CD4-positive, alpha-beta T cell treated with Interleukin-10 for 1 hour (primary cell): Measurements from ENCODE around the gene CDHR2.
"Not testable (repeated sequence)": the region's sequence is repeated elsewhere in the genome, so short reads cannot be mapped to it uniquely, and the experiment has no call there.

Experiments used
- DNase-seq: peaks from one replicate; pipeline ENCODE4 v3.0.0-alpha.2; 2020

Gene CDHR2

DNA sequence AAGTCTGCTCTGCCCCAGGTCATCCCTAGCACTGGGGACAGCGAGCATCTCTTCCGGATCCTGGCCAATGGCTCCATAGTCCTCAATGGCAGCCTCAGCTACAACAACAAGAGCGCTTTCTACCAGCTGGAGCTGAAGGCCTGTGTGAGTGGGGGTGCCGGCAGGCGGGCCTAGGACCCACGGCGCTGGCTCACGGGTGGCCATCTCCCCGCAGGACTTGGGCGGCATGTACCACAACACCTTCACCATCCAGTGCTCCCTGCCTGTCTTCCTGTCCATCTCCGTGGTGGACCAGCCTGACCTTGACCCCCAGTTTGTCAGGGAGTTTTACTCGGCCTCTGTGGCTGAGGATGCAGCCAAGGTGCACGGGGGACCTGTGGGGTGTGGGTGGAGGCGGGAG is 25.9 kb downstream of the CDHR2 start:
- no peak for DNase-seq

DNA sequence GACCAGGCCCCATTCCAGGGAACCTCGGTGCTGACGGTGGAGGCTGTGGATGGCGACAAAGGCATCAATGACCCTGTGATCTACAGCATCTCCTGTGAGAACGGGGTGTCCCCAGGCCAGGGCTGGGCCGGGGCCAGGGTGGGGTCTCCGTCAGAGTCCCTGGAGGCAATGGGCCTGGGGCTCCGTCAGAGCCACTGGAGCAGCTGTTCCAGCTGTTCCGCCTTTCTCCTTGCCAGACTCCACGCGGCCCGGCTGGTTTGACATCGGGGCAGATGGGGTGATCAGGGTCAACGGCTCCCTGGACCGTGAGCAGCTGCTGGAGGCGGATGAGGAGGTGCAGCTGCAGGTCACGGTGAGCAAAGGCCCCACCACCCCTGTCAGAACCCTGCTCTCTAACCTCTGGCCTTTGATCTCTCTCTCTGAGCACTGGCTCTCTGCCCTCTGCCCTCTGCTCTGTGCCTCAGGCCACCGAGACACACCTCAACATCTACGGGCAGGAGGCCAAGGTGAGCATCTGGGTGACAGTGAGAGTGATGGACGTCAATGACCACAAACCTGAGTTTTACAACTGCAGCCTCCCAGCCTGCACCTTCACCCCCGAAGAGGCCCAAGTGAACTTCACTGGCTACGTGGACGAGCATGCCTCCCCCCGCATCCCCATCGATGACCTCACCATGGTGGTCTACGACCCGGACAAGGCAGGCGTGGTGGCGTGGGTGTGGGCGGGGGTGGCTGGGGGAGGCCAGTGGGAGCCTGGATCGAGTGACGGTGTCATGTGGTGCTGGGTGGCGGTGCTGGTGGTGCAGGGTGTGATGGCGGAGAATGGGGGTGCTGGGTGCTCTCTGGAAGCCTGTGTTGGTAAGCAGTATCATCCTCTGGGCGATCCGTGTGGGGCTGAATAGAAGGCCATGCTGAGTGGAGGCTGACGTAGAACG is 26.6 kb downstream of the CDHR2 start:
- no peak for DNase-seq

DNA sequence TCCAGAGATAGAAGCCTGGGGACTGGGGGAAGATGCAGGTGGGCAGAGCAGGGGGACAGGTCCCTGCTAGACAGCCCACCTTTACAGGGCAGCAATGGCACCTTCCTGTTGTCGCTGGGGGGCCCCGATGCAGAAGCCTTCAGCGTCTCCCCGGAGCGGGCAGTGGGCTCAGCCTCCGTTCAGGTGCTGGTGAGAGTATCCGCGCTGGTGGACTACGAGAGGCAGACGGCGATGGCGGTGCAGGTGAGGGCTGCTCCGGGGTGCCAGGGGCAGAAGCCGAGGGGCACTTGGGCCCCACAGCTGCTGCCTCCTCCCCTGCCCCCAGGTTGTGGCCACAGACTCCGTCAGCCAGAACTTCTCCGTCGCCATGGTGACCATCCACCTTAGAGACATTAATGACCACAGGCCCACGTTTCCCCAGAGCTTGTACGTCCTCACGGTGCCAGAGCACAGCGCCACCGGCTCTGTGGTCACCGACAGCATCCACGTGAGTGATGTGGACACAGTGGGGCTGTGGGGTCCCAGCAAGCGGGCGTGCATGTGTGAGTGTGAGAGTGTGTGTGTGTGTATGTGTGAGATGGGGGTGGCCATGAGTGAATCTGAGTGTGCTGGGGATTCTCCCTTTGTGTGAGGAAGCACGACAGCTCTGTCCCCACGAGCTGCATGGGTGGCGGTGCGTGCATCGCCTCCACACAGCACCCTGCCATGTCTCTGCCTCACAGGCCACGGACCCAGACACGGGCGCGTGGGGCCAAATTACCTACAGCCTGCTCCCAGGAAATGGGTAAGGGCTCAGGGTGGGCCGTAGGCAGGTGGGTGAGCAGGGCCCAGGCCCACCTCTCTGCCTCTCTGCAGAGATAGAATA is 28.4 kb downstream of the CDHR2 start:
- no peak for DNase-seq

DNA sequence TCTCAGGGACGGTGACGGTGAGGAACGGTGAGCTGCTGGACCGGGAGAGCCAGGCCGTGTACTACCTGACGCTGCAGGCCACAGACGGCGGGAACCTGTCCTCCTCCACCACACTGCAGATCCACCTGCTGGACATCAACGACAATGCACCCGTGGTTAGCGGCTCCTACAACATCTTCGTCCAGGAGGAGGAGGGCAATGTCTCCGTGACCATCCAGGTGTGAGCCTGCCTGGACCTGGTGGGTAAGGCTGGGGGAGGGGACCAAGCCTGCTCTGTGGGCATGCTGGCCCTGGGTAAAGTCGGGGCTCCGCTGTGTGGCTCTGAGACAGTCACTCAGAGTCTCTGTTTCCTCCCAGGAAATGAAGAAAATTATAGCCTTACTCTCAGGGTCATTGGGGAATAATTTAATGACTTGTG is 29.3 kb downstream of the CDHR2 start:
- DNase-seq = peak; percentile 57

DNA sequence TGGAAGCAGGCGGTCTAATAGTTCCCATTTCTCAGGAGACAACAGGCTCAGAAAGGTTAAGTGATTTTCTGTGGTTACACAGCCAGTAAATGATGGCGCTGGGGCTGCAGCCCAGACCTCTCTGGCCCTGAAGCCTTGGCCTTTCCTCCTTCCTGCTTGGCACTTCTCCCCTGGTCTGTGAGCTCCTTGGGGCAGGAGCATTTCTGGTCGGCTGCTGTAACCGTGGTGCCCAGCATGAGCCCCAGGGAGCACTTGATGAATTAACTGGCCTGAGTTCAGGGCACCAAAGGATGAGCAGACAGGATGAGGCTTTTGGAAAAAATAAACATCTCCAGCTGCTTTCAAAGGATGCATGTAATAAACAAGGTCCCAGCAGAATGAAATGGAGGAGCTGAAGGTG is 30.2 kb downstream of the CDHR2 start:
- DNase-seq = no peak

DNA sequence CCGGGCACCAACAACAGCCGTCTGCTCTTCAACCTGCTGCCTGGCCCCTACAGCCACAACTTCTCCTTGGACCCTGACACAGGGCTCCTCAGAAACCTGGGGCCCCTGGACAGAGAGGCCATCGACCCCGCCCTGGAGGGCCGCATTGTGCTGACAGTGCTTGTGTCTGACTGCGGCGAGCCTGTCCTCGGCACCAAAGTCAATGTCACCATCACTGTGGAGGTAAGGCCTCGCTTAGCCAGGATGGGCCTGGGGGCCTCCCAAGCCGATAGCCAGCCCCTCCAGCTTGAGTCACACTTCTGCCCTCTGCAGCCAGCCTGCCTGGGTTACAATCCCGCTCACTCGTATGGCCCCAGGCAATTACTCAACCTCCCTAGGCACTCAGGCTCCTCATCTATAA is 32.2 kb downstream of the CDHR2 start:
- no peak for DNase-seq

DNA sequence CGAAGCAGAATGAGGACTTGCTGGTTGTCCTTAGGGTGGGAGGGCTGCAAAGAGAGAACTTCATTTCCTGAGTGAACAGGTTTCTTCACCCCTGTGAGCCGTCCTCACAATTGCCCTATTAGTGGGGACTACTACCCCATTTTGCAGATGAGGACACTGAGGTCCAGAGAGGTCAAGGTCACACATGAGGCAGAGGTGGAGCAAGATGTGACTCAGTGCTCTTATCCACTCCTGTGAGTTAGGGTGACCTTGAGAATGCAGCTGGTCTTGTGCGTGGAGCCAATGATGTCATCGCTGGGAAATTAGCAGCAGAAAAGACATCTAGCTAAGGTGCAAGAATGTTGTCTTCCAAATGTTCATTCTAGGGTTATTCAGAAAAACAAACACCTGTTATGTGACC is 33.9 kb downstream of the CDHR2 start:
- no peak for DNase-seq

DNA sequence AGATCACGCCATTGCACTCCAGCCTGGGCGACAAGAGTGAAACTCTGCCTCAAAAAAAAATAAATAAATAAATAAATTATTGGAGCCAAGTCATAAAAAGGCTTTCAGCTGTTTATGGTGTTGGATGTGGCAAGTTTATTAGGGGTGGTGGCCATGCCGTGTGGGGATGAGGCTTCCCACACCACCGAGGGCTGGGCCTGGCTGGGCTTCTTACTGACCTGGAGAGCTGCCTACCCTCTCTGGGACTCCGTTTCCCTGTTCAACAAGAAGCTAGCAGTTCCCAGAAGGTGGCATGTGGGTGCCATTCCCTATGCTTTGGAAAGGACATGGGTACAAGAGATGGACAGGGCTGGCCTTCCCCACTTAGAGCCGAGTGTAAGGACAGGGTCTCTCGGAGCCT is 38.3 kb downstream of the CDHR2 start:
- no peak for DNase-seq

DNA sequence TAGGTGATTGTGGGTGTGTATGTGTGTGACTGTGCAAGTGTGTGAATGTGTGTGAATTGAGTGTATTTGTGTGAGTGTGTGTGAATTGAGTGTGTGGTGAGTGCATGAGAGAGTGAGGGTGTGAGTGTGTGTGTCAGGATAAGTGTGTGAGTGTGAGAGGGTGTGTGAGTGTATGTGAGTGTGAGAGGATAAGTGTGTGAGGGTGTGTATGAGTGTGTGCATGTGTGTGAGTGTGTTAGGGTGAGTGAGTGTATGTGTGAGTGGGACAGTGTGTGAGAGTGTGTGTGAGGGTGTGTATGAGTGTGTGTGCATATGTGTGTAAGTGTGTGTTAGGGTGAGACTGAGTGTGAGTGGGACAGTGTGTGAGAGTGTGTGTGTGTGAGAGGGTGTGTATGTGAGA is 39.2 kb downstream of the CDHR2 start:
- DNase-seq = no peak

DNA sequence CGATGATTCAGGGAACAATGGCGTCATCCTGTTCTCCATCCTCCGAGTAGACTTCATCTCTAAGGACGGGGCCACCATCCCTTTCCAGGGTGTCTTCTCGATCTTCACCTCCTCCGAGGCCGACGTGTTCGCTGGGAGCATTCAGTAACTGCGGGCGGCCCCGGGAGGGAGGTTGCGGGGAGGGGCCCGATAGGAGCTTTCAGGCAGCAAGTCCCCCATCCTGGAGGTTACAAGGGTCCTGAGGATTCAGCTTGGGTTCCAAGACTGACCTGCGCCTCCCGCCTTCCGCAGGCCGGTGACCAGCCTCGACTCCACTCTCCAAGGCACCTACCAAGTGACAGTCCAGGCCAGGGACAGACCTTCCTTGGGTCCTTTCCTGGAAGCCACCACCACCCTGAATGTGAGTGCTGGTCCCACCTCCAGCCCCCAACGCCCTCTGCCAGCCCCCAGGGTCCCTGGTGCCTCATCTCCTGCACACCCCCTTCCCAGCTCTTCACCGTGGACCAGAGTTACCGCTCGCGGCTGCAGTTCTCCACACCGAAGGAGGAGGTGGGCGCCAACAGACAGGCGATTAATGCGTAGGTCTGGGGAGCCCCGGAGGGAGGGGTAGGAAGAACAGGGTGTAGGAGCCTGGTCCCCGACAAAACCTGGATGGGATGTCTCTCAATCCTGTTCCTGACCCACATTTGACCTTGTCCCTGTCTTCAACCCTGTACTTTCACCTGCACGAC is 40.1 kb downstream of the CDHR2 start:
- DNase-seq = no peak

DNA sequence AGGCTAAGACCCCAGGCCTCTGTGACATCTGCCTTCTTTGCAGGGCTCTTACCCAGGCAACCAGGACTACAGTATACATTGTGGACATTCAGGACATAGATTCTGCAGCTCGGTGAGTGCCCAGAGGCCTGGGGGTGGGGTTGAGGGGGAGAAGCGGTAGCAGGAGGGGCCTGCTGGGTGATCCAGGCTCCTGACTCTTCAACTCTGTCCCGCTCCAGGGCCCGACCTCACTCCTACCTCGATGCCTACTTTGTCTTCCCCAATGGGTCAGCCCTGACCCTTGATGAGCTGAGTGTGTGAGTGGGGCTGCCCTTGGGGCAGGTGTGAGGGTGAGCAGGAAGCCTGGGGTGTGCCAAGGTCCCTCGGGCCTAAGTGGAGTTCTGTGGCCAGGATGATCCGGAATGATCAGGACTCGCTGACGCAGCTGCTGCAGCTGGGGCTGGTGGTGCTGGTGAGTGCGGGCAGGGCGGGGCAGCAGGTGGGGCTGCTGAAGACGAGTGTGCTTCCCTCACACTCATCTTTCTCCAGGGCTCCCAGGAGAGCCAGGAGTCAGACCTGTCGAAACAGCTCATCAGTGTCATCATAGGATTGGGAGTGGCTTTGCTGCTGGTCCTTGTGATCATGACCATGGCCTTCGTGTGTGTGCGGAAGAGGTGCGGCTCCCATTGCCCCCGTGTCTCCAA is 41.0 kb downstream of the CDHR2 start:
- no peak for DNase-seq

DNA sequence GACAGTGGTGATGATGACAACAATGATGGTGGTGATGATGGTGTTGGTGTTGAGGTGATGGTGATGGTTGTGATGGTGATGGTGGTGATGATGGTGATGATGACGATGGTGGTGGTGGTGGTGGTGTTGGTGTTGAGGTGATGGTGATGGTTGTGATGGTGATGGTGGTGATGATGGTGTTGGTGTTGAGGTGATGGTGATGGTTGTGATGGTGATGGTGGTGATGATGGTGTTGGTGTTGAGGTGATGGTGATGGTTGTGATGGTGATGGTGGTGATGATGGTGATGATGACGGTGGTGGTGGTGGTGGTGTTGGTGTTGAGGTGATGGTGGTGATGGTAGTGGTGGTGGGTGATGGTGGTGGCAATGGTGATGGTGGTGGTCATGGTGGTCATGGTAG is 42.5 kb downstream of the CDHR2 start:
- DNase-seq = not testable (repeated sequence)

DNA sequence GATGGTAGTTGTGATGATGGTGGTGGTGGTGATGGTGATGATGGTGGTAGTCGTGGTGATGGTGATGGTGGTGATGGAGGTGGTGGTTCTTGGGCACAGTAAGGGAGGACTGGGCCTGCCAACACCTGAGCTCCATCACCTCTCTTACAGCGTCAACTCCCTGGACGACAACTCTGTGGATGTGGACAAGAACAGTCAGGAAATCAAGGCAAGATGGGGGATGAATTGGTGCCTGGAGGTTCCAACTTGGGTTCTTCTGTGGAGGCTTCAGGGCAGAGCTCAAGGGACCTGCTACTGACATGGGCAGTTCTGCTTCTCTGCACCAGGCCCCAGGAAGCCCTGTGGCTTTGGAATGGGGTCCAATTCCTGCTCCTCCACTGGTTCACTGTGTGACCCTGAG is 43.4 kb downstream of the CDHR2 start:
- DNase-seq = no peak

DNA sequence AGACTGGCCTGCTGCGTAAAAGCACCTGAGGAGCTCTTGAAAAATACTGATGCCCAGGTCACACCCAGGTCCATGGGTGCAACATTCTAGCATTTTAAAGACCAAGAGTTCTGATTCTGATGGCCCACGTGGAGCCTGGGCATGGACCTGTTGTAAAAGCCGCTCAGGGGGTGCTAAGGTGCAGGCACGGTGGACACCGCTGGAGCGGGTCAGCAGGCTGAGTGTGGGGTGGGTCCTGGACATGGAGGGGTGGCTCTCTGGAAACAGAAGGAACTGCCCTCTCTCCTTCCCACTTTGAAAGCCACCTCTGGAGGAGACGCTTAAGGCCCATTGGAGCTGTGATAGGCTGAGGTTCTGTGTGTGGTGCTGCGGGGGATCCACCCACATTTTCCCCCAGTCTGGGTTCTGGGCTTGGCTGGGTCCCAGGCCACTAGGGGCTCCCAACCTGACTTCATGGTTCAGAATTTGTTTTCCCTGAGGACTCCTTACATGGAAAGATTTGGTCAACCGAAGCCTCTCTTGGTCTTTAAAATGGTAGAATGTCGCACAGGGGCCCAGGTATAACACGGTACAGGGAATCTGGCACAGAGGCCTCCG is 44.2 kb downstream of the CDHR2 start:
- DNase-seq = no peak

DNA sequence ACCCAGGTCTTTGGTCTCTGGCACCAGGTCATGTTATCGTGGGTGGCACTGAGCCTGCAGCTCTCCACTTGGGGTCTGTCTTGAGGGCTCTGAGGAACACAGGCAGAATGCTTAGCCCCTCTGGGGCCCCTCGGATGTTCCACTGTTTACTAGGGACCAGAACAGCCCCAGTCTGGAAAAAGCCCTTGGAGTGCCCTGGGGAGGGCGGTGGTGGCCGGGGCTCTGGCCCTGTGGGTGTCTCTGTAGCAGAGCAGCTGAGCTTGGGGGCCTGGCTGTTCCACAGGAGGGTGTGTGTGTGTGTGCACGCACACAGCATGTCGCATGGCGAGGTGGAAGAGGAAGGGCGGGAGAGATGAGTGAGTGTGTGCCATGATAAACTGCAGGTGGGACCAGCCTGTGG is 45.4 kb downstream of the CDHR2 start:
- no peak for DNase-seq

DNA sequence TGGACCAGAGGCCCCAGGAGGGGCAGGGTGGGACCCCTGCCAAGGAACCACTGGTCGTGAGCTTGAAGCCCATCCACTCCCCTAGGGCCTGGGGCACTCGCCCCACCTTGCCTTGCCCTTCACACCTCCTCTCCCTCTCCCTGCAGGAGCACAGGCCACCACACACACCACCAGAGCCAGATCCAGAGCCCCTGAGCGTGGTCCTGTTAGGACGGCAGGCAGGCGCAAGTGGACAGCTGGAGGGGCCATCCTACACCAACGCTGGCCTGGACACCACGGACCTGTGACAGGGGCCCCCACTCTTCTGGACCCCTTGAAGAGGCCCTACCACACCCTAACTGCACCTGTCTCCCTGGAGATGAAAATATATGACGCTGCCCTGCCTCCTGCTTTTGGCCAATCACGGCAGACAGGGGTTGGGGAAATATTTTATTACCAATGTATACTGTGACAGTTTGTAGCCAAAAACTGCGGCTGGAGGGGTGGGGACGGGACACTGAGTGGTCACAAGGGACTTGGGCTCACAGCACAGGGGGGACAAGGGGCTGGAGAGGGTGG is 46.3 kb downstream of the CDHR2 start:
- DNase-seq = no peak

DNA sequence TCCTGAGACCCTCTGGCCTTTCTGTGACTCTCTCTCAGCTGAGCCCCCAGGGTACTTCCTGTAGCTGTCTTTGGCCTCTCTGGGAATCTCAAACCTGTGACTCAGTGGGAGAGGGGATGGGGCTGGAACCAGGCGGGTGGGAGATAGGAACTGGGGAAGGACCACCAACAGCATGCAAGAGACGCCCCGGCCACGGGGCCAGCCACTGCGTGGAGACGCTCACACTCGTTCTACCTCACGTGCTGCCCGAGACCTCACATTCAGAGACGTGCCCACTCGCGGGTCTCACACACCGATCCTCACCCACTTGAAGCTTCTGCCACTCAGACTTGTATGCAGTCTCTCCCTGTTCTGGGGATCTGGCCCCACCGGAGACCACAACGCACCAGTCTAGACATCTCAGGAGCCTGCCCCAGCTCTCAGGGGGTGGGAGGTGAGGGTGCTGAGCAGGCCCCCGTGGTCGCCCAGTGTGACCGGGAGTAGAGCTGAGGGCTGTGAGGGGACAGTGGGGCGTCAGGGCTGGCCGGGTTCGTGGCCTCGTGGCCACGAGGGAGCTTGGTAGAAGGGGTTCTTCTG is 47.0 kb downstream of the CDHR2 start:
- no peak for DNase-seq

DNA sequence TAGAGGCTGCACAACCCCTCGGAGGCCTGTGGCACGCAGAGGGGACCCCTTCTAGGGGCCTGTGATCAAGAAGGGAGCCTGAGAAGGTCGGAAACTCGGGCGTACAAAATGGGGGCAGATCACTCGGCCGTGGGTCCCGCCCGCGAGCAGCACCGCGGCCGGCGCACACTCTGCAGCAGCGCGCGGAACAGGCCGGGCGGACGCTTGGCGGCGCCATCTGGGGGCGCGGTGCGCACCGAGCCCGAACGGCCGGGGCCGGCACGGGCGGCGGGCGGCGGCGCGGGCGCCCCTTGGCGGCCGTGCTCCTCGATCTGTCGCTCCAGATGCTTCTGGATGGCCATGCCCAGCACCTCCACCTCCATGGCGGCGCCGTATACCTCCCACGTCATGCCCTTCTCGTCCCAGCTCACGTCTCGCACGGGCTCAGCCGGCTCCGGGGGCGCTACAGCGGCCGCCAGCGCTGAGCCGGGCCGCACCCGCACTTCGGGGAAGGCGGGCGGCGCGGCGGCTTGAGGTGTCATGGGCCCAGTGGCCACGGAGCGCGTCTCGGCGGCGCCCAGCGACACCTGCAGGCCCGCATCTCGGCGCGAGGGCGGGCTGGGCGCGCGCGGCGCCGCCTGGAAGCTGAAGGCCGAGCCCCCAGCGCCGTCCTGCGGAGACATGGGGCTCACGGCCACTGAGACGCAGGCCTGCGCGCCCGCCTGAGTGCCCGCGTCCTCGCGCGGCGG is 47.7 kb downstream of the CDHR2 start:
- DNase-seq = peak; percentile 78

DNA sequence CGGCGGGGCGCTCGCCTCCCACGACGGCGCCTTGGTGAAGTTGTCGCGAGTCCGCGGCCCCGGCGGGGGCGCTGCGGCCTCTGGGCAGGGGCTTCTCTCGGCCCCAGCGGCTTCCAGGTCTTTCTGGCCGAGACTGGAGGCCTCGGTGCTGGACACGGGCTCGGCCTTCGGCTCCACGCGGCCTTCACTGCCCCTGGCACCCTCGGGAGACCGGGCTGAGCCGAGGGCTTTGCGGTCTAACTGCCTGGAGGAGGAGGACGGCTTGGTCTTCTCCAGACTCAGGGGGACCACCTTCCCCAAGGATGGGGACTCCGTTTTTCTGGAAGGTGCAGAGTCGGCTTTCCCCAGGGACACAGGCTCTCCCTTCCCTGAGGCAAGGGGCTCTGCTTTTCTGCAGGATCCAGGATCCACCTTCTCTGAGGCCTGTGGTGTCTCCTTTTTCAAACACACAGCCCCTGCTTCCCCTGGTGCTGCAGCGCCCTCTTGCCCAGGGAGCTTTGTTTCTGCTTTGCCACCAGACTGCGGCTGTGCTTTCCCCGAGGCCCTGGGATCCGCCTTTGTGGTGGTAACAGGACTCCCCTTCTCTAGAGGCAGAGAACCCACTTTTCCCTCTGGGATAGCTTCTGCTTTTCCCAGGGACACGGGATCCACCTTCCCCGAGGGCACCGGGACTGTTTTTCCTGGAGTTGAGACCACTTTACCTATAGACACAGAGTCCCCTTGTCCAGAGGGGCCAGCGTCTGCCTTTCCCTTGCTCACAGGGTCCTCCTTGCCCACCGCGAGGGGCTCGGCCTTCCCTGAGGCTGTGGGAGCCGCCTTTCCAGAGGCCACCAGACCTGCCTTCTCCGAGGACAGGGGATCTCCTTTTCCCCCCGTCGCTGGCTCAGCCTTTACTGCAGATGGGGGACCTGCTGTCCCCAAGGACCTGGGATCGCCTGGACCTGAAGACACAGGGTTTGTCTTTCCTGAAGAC is 48.6 kb downstream of the CDHR2 start:
- no peak for DNase-seq
